Measurements from ENCODE around the gene PAOX.
"Not testable (repeated sequence)": the region's sequence is repeated elsewhere in the genome, so short reads cannot be mapped to it uniquely, and the experiment has no call there.

The PAOX gene

DNA sequence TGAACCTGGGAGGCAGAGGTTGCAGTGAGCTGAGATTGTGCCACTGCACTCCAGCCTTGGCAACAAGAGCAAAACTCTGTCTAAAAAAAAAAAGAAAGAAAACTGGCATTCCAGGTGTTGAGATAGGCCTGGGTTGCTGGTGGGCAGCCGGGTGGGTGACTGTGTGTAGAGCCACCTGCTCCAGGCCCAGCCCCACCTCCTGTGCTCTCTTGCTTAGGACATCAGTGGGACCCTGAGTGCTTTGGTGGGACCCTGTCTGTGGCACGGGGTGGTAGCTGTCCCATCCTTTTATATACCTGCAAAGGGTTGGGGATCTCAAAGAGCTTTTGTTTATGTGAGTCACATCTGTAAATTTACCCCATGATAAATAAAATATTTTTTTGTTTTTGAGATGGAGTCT, 6.2 kb downstream of the PAOX start:
- no peak for DNase-seq (ENCODE audit: low read depth)

DNA sequence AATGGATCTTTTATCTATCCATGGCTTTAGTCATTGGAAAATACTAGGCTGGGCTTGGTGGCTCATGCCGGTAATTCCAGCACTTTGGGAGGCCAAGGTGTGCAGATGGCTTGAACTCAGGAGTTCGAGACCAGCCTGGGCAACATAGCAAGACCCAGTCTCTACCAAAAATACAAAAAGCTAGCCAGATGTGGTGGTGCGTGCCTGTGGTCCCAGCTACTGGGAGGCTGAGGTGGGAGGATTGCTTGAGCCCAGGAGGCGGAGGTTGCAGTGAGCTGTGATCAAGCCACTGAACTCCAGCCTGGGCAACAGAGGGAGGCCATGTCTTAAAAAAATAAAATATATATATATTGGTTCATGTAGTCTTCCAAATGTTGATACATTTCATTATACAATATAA, 7.9 kb downstream of the PAOX start:
- DNase-seq (ENCODE audit: low read depth): not testable (repeated sequence)

DNA sequence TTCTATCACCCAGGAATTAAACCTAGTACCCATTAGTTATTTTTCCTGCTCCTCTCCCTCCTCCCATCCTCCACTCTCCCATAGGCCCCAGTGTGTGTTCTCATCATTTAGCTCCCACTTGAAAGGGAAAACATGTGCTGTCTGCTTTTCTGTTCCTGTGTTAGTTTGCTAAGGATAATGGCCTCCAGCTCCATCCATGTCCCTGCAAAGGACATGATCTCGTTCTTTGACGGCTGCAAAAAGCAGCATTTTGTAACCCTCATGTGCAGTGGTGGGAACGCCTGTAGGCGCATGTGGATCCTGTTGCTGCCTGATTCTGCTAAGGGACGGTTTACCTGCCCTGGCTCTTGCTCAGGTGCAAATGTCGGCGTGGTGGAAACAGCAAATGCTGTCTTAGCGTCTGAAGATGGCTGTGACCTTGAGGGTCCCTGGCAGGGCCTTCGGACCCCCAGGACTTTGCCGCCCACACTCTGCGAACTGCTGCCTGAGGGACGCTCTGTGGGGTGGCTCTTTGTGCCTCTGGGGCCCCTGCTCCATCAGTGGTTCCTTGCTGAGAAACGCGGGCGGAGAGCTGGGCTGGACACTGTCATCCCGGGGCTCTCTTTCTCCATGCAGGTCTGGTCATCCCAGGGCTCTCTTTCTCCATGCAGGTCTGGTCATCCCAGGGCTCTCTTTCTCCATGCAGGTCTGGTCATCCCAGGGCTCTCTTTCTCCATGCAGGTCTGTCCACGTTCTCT, 9.3 kb downstream of the PAOX start:
- DNase-seq (ENCODE audit: low read depth): no peak

DNA sequence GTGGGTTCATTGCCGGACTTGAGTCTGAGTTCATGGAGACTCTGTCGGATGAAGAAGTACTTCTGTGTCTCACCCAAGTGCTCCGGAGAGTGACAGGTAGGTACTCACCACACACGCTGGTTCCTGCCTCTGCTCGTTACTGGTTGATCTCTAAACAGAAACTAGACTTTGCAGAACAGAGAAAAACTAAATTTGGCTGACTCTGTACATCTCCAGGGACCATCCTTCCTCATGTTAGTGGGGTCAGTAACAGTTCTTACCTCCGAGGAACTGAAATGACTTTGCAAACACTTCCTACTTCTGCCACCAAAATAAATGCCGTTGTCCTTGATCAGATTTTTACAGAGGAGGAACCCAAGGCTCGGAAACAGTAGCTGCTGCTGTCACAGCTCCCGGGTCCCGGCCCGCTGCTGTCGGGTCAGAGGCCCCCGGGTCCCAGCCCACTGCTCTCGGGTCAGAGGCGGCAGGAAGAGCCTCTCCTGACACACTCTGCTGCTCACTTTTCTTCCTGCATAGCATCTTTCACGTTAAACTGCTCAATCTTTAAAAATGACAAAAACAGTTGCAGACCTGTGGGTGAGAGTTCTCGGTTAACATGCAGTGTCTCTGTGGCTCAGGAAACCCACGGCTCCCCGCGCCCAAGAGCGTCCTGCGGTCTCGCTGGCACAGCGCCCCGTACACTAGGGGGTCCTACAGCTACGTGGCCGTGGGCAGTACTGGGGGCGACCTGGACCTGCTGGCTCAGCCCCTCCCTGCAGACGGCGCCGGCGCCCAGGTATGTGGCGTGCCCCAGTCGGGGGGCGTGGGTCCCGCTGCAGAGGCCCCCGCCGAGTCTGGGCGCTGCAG, 10.1 kb downstream of the PAOX start:
- DNase-seq (ENCODE audit: low read depth): no peak

DNA sequence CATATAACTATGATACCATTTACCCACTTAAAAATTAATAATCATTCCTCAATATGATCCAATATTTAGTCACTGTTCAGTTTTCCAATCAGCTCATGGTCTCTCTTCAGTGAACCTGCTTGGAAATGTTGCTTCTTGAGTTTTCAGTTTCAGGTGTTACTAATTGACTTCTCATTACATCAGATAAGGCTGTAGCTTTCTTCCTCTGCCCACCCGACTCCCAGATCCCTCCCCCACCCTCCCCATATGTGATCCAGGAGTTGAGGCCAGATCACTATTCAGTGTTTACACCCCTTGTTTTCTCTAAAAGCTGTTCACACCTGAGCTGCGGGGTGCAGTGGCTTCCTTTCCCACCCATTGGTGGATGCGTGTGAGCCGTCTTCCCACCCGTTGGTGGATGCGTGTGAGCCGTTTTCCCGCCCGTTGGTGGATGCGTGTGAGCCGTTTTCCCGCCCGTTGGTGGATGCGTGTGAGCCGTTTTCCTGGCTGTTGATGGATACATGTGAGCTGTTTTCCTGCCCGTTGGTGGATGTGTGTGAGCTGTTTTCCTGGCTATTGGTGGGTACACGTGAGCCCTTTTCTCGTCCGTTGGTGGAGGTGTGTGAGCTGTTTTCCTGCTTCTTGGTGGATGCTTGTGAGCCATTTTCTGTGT, 11.7 kb downstream of the PAOX start:
- no peak for DNase-seq (ENCODE audit: low read depth)

DNA sequence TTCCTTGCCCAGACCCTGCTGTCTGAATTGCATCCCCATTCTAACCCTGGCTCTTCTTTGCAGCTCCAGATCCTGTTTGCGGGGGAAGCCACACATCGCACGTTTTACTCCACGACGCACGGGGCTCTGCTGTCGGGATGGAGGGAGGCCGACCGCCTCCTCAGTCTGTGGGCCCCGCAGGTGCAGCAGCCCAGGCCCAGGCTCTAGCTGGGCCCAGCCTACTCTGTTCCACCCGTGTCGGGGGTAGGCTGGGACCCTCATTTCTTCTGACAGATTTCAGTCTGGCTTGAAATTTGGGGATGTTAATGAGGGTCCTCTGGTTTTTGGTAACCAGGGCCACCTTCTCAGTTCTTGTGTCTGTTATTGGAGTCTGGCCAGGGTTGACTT, 12.2 kb downstream of the PAOX start:
- DNase-seq (ENCODE audit: low read depth): no peak

DNA sequence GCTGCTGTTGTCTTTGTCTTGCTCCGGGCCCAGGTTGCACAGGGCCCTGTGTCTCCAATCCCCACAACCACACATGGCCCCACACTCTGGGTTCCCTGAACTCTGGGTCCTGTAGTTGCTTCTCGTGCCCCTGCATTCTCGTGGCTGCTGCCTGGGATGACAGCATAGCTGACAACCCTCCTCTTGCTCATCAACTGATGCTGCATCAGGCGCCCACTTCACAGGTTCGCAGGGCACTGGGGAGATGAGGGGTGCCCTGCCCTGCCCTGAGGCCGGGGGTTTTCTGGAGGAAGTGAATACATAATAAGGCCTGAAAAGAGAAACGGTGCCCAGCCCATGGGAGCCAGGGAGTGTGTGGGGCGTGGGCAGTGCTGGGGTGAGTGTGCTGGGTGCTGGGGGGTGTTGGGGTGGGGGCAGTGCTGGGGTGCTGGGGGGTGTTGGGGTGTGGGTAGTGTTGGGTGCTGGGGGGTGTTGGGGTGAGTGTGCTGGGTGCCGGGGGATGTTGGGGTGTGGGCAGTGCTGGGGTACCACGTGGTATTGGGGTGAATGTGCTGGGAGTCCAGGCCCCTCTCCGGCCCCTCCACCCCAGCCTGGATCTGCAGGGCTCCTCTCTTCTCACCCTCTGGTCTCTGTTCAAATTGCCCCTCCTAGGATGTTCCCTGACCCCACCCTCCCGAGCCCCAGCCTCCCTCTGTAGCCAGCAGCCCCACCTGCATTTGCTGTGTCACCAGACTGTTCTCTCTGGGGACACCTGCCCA, 12.9 kb downstream of the PAOX start:
- no peak for DNase-seq (ENCODE audit: low read depth)

DNA sequence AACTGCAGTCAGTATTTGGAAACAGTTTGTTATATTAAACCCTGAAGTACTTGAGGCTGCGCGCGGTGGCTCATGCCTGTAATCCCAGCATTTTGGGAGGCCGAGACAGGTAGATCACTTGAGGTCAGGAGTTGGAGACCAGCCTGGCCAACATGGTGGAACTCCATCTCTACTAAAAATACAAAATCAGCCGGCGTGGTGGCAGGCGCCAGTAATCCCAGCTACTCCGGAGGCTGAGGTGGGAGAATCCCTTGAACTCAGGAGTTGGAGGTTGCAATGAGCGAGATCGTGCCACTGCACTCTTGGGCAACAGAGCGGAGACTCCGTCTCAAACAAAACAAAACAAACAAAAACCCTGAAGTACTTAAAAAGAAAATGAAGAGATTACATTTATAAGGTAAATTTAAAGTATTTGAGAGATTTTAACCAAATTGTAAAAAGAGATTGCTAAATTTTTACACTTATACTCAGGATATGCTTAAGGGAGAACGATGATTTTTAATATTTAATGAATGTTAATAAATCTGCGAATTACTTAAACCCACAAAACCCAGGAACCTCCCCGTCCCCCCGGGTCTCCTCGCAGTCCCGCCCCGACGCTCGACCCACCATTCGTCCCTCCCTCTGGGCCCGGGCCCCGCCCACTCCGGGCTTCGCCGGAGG, 14.5 kb downstream of the PAOX start:
- DNase-seq (ENCODE audit: low read depth): no peak

DNA sequence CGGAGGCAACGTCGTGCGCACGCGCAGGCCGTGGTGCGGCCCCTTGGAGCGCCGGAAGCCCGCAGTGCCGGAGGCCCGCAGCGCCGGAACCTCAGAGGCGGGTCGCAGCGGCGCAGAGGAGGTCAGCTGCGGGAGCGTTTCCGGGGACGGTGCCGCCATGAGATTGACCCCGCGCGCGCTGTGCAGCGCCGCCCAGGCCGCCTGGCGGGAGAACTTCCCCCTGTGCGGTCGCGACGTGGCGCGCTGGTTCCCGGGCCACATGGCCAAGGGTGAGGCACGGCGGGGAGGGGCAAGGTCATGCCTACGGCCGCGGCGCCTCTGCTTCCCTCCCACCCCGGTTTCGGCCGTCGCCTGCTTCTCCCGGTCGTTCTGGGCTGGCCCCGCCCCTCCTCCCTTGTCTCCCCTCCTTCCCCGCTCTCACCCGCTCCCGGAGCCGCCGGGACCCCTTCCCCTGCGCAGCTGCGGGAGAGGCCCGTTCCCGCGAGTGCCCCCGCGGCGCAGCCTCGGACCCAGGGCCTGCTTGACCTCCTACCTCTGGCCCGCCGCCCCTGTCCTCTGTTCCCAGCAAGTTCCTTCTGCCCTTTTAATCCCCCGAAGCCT, 15.1 kb downstream of the PAOX start, which contains the start of gene MTG1:
Gene MTG1, plus strand, starts transcription at position 94 of the 600 bp plus-strand sequence. Its CDS starts 64 bp downstream, at position 158.
- DNase-seq (ENCODE audit: low read depth): peak; percentile 79

DNA sequence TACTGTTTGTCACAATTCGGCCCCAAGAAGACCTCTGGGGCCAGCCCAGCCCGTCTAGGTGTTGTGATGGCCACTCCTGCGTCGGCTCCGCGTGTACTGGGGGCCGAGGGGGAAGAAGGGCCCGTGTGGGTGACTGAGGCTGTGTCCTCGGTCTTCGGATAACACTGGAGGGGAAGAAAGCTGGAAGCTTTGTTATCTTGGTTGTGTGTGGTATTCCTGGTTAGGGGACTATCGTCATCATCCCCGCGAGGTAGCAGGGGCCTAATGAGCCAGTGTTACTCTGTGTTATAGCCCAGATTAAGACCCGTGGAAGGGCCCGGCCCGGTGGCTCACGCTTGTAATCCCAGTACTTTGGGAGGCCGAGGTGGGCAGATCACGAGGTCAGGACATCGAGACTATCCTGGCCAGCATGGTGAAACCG, 15.7 kb downstream of the PAOX start:
- no peak for DNase-seq (ENCODE audit: low read depth)

DNA sequence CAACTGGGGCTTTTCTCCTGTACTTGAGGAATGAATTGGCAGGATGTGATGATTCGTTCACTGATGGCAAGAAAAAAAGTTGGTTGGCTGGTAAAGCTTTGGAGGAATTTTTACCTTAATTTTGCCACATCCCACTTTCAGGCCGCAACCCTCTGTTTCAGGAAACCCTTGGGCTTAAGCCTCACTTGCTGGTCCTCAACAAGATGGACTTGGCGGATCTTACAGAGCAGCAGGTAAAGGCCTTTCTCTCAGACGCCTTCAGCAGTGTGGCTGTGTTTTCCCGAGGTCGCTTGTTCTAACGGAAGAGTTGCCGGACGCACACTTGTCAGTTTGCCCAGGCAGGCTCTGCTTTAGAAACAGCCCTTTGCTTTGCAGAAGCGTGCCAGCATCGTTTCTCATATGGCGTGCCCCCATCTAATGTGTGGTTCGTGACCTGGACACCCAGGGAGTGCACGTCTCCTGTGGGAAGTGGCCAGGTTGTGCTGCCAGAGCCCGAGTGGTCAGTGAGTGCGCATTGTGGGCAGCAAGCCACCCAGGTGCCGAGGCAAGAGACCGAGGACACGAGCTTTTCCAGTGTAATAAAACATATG, 17.1 kb downstream of the PAOX start:
- DNase-seq (ENCODE audit: low read depth): no peak

DNA sequence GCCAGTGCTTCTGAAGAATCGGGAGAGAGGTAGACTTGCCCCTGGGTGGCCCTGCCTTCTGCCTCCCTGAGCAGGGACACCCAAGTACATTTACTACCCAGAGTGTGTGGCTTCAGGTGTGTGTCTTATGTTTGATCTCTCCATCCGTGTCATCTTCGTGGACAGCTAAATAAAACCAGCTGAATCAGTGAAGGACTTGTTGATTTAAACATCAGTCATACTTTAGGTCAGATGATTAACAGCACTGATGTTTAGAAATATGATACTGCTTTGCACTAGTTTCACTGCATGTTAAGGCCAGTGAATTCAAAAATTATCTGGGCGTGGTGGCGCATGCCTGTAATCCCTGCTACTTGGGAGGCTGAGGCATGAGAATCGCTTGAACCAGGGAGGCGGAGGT, 18.9 kb downstream of the PAOX start:
- DNase-seq (ENCODE audit: low read depth): no peak

DNA sequence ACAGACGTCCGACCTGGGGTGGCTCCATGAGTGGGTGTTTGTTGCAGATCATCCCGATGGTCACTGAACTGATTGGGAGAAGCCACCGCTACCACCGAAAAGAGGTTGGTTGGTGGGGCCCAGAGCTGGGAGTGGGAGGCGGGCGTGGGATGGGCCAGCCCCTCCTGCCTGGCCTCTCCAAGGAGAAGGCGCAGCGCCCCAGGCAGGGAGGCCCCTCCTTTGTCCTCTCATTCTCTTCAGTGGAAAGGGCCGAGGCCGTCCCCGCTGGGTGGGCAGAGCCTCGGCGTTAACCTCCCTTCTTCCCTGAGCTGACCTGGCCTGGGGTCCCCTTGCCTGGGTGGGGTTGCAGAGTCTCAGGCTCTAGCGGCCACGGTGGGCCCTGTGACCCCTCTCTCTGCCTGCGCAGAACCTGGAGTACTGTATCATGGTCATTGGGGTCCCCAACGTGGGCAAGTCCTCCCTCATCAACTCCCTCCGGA, 20.1 kb downstream of the PAOX start:
- DNase-seq (ENCODE audit: low read depth): no peak

DNA sequence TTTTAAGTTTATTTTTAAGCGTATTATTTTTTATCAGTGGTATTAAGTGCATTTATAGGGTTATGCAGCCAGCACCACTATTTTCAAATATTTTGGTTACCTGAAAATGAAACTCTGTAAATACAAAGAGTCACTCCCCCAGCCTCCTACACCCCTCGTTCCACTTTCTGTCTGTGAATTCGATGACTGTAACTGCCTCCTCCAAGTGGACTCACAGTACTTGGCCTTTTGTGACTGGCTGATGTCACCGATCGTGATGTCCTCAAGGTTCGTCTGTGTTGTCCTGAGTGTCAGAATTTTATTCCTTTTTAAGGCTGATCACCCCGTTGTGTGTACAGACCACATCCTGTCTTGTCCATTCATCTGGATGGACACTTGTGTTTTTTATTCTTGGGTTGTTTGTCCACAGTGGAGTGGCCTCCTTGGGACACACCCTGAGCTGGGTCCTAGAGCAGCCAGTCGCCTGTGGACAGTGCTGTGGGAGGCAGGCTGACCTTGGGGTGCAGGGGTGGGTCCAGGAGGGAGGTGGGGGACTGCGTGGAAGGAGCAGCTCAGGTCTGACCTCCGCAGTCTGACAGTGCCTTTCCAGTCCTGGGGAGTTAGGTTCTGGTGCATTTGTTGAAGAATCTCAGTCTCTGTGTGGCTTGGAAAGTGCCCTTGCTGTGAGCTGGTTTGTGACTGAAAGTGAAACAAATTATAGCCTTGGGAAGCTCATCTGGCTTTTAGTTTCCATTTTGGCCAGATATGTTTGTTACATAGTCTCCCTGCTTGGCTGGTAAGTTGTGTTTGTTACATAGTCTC, 21.8 kb downstream of the PAOX start:
- DNase-seq (ENCODE audit: low read depth): no peak

DNA sequence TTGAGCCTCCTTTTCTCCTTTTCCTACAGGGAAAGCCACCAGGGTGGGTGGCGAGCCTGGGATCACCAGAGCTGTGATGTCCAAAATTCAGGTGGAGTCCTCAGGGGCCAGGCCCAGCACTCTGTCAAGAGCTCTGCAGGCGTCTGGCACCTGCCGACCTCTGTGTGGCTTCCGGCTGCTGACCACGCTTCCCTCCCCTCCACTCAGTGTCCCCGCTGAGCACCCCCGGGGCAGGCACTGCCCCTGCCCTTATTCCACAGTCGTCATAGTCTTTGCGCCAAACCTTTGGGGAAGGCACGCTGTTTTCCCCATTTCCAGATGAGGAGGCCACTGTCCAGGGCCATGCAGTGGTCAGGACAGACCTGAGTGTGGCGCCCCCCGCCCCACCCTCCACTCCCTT, 22.4 kb downstream of the PAOX start:
- DNase-seq (ENCODE audit: low read depth): no peak

DNA sequence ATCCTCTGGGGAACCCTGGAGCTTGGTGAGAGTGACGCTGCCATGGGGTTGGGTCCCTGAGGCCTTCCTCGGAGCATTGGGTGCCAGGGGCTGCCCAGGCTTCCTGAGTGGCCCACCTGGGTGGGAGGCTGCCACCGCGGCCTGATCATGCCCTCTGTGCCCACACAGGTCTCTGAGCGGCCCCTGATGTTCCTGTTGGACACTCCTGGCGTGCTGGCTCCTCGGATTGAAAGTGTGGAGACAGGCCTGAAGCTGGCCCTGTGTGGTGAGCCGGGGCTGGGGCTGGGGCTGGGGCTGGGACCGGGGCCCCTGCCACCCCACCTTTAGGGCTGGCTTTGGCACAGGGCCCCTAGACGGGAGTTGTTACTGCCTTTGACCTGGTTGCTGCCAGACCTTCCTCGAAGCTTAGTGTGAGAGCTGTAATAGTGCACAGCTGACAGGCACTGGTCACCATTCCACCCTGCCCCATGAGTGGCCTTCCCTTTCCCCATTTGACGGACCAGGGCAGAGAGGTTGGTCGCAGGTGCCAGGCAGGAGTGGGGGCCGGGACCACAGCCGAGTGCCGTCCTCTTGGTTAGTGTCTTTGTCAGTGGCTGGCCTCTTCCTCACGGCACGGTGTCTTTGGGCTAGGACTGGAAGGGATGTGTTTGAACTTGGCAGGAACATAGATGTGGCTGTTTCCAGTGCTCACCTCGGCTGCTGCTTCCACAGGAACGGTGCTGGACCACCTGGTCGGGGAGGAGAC, 23.1 kb downstream of the PAOX start:
- no peak for DNase-seq (ENCODE audit: low read depth)

DNA sequence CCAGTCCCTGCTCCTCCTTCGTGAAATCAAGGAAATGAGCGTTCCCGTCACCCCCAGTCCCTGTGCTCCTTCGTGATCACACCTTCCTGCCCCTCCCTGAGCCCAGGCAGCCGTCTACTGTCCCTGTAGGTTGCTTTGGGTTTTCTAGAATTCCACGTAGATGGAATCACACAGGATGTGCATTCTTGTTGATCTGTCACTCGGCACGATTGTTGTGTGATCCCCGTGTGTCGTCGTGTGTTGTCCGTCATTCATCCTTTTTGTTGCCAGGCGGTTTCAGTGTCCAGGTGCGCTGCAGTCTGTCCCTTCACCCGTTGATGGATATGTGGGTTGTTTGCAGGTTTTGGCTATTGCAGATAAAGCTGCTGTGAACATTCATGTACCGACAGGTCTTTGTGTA, 24.3 kb downstream of the PAOX start:
- DNase-seq (ENCODE audit: low read depth): no peak

DNA sequence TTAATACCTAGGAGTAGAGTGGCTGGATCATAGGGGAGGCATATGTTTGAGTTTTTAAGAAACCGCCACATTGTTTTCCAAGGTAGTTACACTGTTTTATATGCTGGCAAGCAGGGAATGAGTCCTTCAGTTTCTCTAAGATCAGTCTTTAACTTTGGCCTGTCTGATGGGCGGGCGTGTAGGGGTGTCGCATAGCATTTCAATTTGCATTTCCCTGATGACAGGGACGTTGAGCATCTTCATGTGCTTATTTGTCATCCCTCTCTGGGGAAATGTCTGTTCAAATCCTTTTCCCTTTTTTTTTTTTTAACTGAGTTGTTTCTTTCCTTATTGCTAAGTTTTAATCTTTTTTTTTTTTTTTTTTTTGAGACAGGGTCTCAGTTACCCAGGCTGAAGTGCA, 24.7 kb downstream of the PAOX start:
- no peak for DNase-seq (ENCODE audit: low read depth)

DNA sequence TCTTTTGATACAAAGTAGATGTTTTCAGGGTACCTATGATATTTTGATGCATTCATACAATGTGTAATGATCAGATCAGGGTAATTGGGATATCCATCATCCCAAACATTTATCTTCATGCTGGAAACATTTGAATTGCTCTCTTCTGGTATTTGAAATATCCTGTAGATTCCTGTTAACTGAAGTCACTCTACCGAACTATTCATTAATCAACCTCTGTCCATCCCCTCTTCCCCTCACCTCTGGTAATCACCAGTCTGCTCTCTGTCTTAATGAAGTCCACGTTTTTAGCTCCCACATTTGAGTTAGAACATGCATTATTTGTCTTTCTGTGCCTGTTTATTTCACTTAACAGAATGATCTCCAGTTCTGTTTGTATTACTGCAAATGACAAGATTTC, 26.2 kb downstream of the PAOX start:
- no peak for DNase-seq (ENCODE audit: low read depth)
